Renal cortex interstitium (tissue), 15 donors: ENCODE results near the gene DHFR2. TPM values are rescaled to one million over a fixed set of nuclear protein-coding genes. Genes with fewer than 3 reads are reported as not detected.
"Not testable (repeated sequence)": the region's sequence is repeated elsewhere in the genome, so short reads cannot be mapped to it uniquely, and the experiment has no call there.

ENCODE experiments used
- DNase-seq, 11 donors: peaks; one replicate each; pipeline ENCODE4 v3.0.0-alpha.2; 2013; ENCODE audit warnings: low read depth in 9 of 11, low spot score in 4 of 11; ENCODE audit errors: extremely low read depth in 1 of 11
- long read RNA-seq, 16 experiments: transcript quantifications; one replicate each; lab custom pipeline, GENCODE V29; 2026
- polyA plus RNA-seq, 3 donors: library from polyadenylated mRNA; unstranded; fragments of 120-200 nt; gene quantifications; one replicate each; pipeline ENCODE4 v1.2.1, GENCODE V29; 2013; ENCODE audit not compliant: insufficient read length in 3 of 3

Gene DHFR2
- polyA plus RNA-seq: 10 to 100 TPM in 2 of 3 donors, 1 to 10 TPM in 1; 9.6 to 11.1 (median 10.4) TPM
- long read RNA-seq, donor 1, partial matches to known transcripts: 0 of 3 reads
- long read RNA-seq, donor 1, other reads (novel, unspliced or antisense): 0 of 3 reads
- long read RNA-seq, donor 2, full-length matches to known transcripts: 3 of 3 reads
- long read RNA-seq, donor 2, partial matches to known transcripts: 0 of 3 reads
- long read RNA-seq, donor 2, other reads (novel, unspliced or antisense): 0 of 3 reads
- long read RNA-seq, donor 3, full-length matches to known transcripts: 5 of 5 reads
- long read RNA-seq, donor 3, partial matches to known transcripts: 0 of 5 reads
- long read RNA-seq, donor 3, other reads (novel, unspliced or antisense): 0 of 5 reads
- long read RNA-seq, donor 4, full-length matches to known transcripts: 5 of 5 reads
- long read RNA-seq, donor 4, partial matches to known transcripts: 0 of 5 reads
- long read RNA-seq, donor 4, other reads (novel, unspliced or antisense): 0 of 5 reads
- long read RNA-seq, donor 5: 0 reads
- long read RNA-seq, donor 6: 0 reads
- long read RNA-seq, donor 7, full-length matches to known transcripts: 2 of 2 reads
- long read RNA-seq, donor 7, partial matches to known transcripts: 0 of 2 reads
- long read RNA-seq, donor 7, other reads (novel, unspliced or antisense): 0 of 2 reads
- long read RNA-seq, donor 8, full-length matches to known transcripts: 5 of 5 reads
- long read RNA-seq, donor 8, partial matches to known transcripts: 0 of 5 reads
- long read RNA-seq, donor 8, other reads (novel, unspliced or antisense): 0 of 5 reads
- long read RNA-seq, donor 9, partial matches to known transcripts: 0 of 2 reads
- long read RNA-seq, donor 9, other reads (novel, unspliced or antisense): 0 of 2 reads
- long read RNA-seq, donor 10, full-length matches to known transcripts: 3 of 3 reads
- long read RNA-seq, donor 10, partial matches to known transcripts: 0 of 3 reads
- long read RNA-seq, donor 10, other reads (novel, unspliced or antisense): 0 of 3 reads
- long read RNA-seq, donor 11, partial matches to known transcripts: 0 of 2 reads
- long read RNA-seq, donor 11, other reads (novel, unspliced or antisense): 0 of 2 reads
- long read RNA-seq, donor 12, partial matches to known transcripts: 0 of 2 reads
- long read RNA-seq, donor 12, other reads (novel, unspliced or antisense): 0 of 2 reads
- long read RNA-seq, donor 13, full-length matches to known transcripts: 6 of 6 reads
- long read RNA-seq, donor 13, partial matches to known transcripts: 0 of 6 reads
- long read RNA-seq, donor 13, other reads (novel, unspliced or antisense): 0 of 6 reads
- long read RNA-seq, donor 14, partial matches to known transcripts: 0 of 1 reads
- long read RNA-seq, donor 14, other reads (novel, unspliced or antisense): 0 of 1 reads
- long read RNA-seq, donor 15: 0 reads
- long read RNA-seq, donor 16, full-length matches to known transcripts: 9 of 9 reads
- long read RNA-seq, donor 16, partial matches to known transcripts: 0 of 9 reads
- long read RNA-seq, donor 16, other reads (novel, unspliced or antisense): 0 of 9 reads

- DNase-seq: peak; percentile 90 to 97 (median 94)
Measured at GRCh38 chr3:94062513-94063404, at the start of gene DHFR2, which contains the start of gene NSUN3. TSS of gene DHFR2 (minus strand) at chr3:94062916. CDS start at chr3:94061511, 1,405 bp downstream. TSS of gene NSUN3 (plus strand) at chr3:94063061. CDS start at chr3:94063127, 66 bp downstream.

- no peak for DNase-seq
Measured at GRCh38 chr3:94110854-94111253, 48.1 kb upstream of the DHFR2 start.

GRCh38 chr3:94110232-94110631, 47.5 kb upstream of the DHFR2 start:
- DNase-seq: not testable (repeated sequence)

GRCh38 chr3:94106268-94106667, 43.6 kb upstream of the DHFR2 start:
- no peak for DNase-seq

- DNase-seq: no peak
Measured at GRCh38 chr3:94101860-94102259, 39.1 kb upstream of the DHFR2 start.

- no peak for DNase-seq
Measured at GRCh38 chr3:94099311-94099710, 36.6 kb upstream of the DHFR2 start.

- no peak for DNase-seq
Measured at GRCh38 chr3:94098452-94098851, 35.7 kb upstream of the DHFR2 start.

- no peak for DNase-seq
Measured at GRCh38 chr3:94095111-94095510, 32.4 kb upstream of the DHFR2 start.

- DNase-seq: no peak
Measured at GRCh38 chr3:94093151-94093550, 30.4 kb upstream of the DHFR2 start.

GRCh38 chr3:94092086-94092485, 29.4 kb upstream of the DHFR2 start:
- DNase-seq: no peak

GRCh38 chr3:94089126-94089525, 26.4 kb upstream of the DHFR2 start:
- no peak for DNase-seq

GRCh38 chr3:94083261-94083660, 20.5 kb upstream of the DHFR2 start:
- DNase-seq: no peak

- DNase-seq: peak in 3 of 11 donors; percentile 13 to 30 (median 17)
Measured at GRCh38 chr3:94082391-94082937, 19.7 kb upstream of the DHFR2 start.

GRCh38 chr3:94081884-94082283, 19.2 kb upstream of the DHFR2 start:
- DNase-seq: no peak

GRCh38 chr3:94080552-94080951, 17.8 kb upstream of the DHFR2 start:
- DNase-seq: not testable (repeated sequence)

GRCh38 chr3:94076055-94076454, 13.3 kb upstream of the DHFR2 start:
- DNase-seq: no peak

- no peak for DNase-seq
Measured at GRCh38 chr3:94071713-94072284, 9.1 kb upstream of the DHFR2 start.
